T-helper 2 cell treated with Interferon-gamma antibody and Interleukin-4, amounts not matched to agents 5 μg/mL and 100 μg/mL, for 36 hours (primary cell): ENCODE data around the gene PIRT.

Source experiments
- DNase-seq: peaks from one replicate; pipeline ENCODE4 v3.0.0; 2021; ENCODE audit warnings: low spot score
- H3K27ac Mint-ChIP-seq: one replicate; pipeline ENCODE4 v1.8.0; 2021; ENCODE audit warnings: mild to moderate bottlenecking, mixed read lengths
- H3K27me3 Mint-ChIP-seq: one replicate; pipeline ENCODE4 v1.8.0; 2021; ENCODE audit warnings: low read depth, mixed read lengths
- H3K36me3 Mint-ChIP-seq: one replicate; pipeline ENCODE4 v1.8.0; 2021; ENCODE audit warnings: low read depth, mixed read lengths
- H3K4me1 Mint-ChIP-seq: one replicate; pipeline ENCODE4 v1.8.0; 2021; ENCODE audit warnings: low read depth, mixed read lengths
- H3K4me3 Mint-ChIP-seq: one replicate; pipeline ENCODE4 v1.8.0; 2022; ENCODE audit warnings: mild to moderate bottlenecking, moderate library complexity, mixed read lengths
- H3K9me3 Mint-ChIP-seq: one replicate; pipeline ENCODE4 v1.8.0; 2021; ENCODE audit warnings: mixed read lengths

Gene PIRT

GRCh38 chr17:10806545-10807262 lies 31.2 kb downstream of the PIRT start:
- no peak overlapping the region for H3K27ac Mint-ChIP-seq
- no peaks in the 10 kb centered on the region for H3K9me3 Mint-ChIP-seq
- H3K4me1 Mint-ChIP-seq: no peaks in the 10 kb centered on the region
- no peak overlapping the region for H3K4me3 Mint-ChIP-seq
- no peaks in the 10 kb centered on the region for H3K36me3 Mint-ChIP-seq
- H3K27me3 Mint-ChIP-seq: no peaks in the 10 kb centered on the region
- DNase-seq: no peak

DNA sequence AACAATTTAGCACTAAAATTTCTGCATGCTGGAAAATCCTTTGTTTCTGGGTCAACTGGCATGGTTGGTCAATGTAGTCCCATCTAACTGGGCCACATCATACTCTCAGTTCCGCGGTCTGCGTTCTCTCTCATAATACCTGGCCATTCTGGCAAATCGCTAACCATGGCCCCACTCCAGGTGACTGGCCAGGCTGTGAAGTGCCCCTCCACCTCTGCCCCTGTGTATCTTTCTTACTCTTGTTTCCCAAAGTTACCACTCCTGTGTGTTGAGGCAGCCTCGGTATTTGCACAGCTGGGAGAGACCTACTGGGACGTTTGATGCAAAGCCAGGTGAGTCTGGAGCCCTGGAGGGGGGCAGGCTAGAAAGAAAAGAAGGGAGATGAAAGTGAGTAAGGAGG lies 32.0 kb downstream of the PIRT start:
- no peaks in the 10 kb centered on the region for H3K27me3 Mint-ChIP-seq
- no peaks in the 10 kb centered on the region for H3K4me1 Mint-ChIP-seq
- no peaks in the 10 kb centered on the region for H3K9me3 Mint-ChIP-seq
- H3K4me3 Mint-ChIP-seq: no peak overlapping the region
- no peak overlapping the region for H3K27ac Mint-ChIP-seq
- no peak for DNase-seq
- H3K36me3 Mint-ChIP-seq: no peaks in the 10 kb centered on the region

- H3K27me3 Mint-ChIP-seq: no peaks in the 10 kb centered on the region
- no peak for DNase-seq
- H3K4me3 Mint-ChIP-seq: no peak overlapping the region
- H3K9me3 Mint-ChIP-seq: no peaks in the 10 kb centered on the region
- no peaks in the 10 kb centered on the region for H3K4me1 Mint-ChIP-seq
- H3K27ac Mint-ChIP-seq: no peak overlapping the region
- H3K36me3 Mint-ChIP-seq: no peaks in the 10 kb centered on the region
Measured at GRCh38 chr17:10804546-10804945, 33.3 kb downstream of the PIRT start.

GRCh38 chr17:10803830-10804475 lies 33.9 kb downstream of the PIRT start, which contains the start of gene TMEM238L:
Gene TMEM238L (minus strand): TSS chr17:10804099. CDS start chr17:10803963, 136 bp downstream.
- Mint-ChIP-seq H3K27ac (no peak within 1 kb of the TSS), H3K4me1 (no peaks in the 10 kb centered on the region), H3K27me3 (no peaks in the 10 kb centered on the region), H3K4me3 (no peak within 1 kb of the TSS), H3K36me3 (no peaks in the 10 kb centered on the region), H3K9me3 (no peaks in the 10 kb centered on the region)
- no peak for DNase-seq

DNA sequence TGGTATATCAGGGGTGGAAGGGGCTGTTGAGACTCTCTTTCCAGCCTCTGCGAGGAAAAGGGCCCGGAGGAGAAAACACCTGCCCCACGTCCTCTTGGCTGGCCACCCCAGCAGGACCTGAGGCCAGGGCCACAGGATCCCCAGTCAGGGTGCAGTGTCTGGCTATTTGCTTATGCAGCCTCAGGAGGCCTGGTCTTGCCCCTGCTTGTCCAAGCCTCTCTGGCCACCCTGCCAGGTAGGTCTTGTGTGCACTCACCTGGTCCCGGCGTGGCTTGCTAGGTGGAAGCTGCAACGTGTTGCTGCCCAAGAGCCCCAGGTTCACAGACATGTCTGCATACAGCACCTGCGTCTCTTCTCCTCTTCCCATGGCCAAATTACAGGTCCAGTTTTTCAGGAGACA lies 34.5 kb downstream of the PIRT start:
- no peak overlapping the region for H3K27ac Mint-ChIP-seq
- H3K9me3 Mint-ChIP-seq: no peaks in the 10 kb centered on the region
- no peaks in the 10 kb centered on the region for H3K36me3 Mint-ChIP-seq
- DNase-seq: no peak
- H3K4me1 Mint-ChIP-seq: no peaks in the 10 kb centered on the region
- no peak overlapping the region for H3K4me3 Mint-ChIP-seq
- H3K27me3 Mint-ChIP-seq: no peaks in the 10 kb centered on the region

- no peaks in the 10 kb centered on the region for H3K9me3 Mint-ChIP-seq
- no peak overlapping the region for H3K27ac Mint-ChIP-seq
- no peaks in the 10 kb centered on the region for H3K27me3 Mint-ChIP-seq
- H3K4me1 Mint-ChIP-seq: no peaks in the 10 kb centered on the region
- H3K4me3 Mint-ChIP-seq: no peak overlapping the region
- no peaks in the 10 kb centered on the region for H3K36me3 Mint-ChIP-seq
- no peak for DNase-seq
Measured at GRCh38 chr17:10802496-10803284, 35.2 kb downstream of the PIRT start.

- Mint-ChIP-seq H3K4me1 (no peaks in the 10 kb centered on the region), H3K36me3 (no peaks in the 10 kb centered on the region), H3K4me3 (no peak overlapping the region), H3K9me3 (no peaks in the 10 kb centered on the region), H3K27me3 (no peaks in the 10 kb centered on the region), H3K27ac (no peak overlapping the region)
- DNase-seq: no peak
Measured at GRCh38 chr17:10799407-10799806, 38.5 kb downstream of the PIRT start.

GRCh38 chr17:10798910-10799309 lies 39.0 kb downstream of the PIRT start:
- Mint-ChIP-seq H3K27ac (no peak overlapping the region), H3K4me3 (no peak overlapping the region), H3K9me3 (no peaks in the 10 kb centered on the region), H3K4me1 (no peaks in the 10 kb centered on the region), H3K27me3 (no peaks in the 10 kb centered on the region), H3K36me3 (no peaks in the 10 kb centered on the region)
- no peak for DNase-seq

DNA sequence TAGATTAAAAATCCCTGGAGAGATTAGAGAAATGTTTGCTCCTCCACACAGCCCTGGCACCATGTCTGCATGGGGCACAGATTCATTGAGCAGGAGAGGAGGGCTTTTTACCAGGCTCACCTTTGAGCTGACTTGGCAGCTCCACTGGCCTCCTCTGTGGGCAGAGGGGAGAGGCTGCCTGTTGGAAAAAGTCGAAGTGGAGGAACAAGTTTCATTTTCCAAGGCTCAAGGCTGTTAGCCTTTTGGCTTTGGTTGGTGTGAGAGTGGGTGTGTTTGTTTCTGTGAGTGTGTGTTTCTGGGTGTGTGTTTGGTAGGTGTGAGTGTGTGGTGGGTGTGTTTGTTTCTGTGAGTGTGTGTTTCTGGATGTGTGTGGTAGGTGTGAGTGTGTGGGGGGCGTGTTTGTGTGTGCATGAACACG lies 39.5 kb downstream of the PIRT start:
- H3K36me3 Mint-ChIP-seq: no peaks in the 10 kb centered on the region
- DNase-seq: no peak
- H3K4me3 Mint-ChIP-seq: no peak overlapping the region
- no peaks in the 10 kb centered on the region for H3K27me3 Mint-ChIP-seq
- H3K9me3 Mint-ChIP-seq: no peaks in the 10 kb centered on the region
- H3K4me1 Mint-ChIP-seq: no peaks in the 10 kb centered on the region
- H3K27ac Mint-ChIP-seq: no peak overlapping the region

- no peak overlapping the region for H3K4me3 Mint-ChIP-seq
- no peaks in the 10 kb centered on the region for H3K4me1 Mint-ChIP-seq
- no peak for DNase-seq
- no peaks in the 10 kb centered on the region for H3K9me3 Mint-ChIP-seq
- H3K27ac Mint-ChIP-seq: no peak overlapping the region
- H3K27me3 Mint-ChIP-seq: no peaks in the 10 kb centered on the region
- H3K36me3 Mint-ChIP-seq: no peaks in the 10 kb centered on the region
Measured at GRCh38 chr17:10797476-10798328, 40.2 kb downstream of the PIRT start.

GRCh38 chr17:10793816-10794215 lies 44.1 kb downstream of the PIRT start:
- no peaks in the 10 kb centered on the region for H3K36me3 Mint-ChIP-seq
- no peaks in the 10 kb centered on the region for H3K4me1 Mint-ChIP-seq
- H3K27ac Mint-ChIP-seq: no peak overlapping the region
- no peak for DNase-seq
- H3K9me3 Mint-ChIP-seq: no peaks in the 10 kb centered on the region
- H3K27me3 Mint-ChIP-seq: no peaks in the 10 kb centered on the region
- H3K4me3 Mint-ChIP-seq: no peak overlapping the region

DNA sequence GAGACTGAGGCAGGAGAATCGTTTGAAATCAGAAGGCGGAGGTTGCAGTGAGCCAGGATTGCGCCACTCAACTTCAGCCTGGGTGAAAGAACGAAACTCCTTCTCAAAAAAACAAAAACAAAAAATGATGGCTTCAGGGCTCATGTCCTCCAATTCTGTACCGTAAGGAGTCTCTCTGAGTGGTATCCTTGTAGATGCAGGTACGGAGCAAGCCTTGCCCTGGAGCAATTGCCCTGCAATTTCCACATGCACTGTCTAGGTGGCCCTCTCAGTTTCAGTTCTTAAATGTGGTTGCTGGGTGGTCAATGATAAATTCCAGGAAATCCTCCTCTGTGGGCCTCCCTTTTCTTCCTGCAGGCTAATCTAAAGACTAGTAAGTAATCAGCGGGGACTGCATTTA lies 44.6 kb downstream of the PIRT start:
- H3K36me3 Mint-ChIP-seq: no peaks in the 10 kb centered on the region
- no peaks in the 10 kb centered on the region for H3K4me1 Mint-ChIP-seq
- H3K27me3 Mint-ChIP-seq: no peaks in the 10 kb centered on the region
- no peaks in the 10 kb centered on the region for H3K9me3 Mint-ChIP-seq
- H3K27ac Mint-ChIP-seq: no peak overlapping the region
- DNase-seq: no peak
- no peak overlapping the region for H3K4me3 Mint-ChIP-seq

DNA sequence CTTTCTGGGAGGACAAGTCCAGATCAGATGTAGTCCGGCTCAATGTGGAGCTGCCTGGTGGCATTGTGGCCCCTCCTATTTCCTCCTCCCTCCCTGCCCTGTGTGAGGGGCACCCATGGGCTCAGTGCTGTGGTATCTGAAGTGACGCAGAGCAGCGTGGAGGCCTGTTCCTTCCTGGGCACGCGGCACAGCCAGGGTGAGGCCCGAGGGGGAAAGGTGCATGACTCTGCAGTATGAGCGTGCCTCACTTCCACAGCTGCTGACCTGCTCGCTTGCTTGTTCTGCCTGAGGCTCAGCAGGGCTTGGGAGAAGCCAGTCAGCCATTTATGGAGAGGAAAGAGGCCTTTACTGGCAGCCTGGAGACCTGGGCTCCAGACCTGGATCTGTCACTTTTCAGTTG lies 45.7 kb downstream of the PIRT start:
- DNase-seq: no peak
- no peak overlapping the region for H3K27ac Mint-ChIP-seq
- no peaks in the 10 kb centered on the region for H3K4me1 Mint-ChIP-seq

More for the DNA sequence above, 45.7 kb downstream of the PIRT start:
- no peak overlapping the region for H3K4me3 Mint-ChIP-seq
- no peaks in the 10 kb centered on the region for H3K9me3 Mint-ChIP-seq
- H3K36me3 Mint-ChIP-seq: no peaks in the 10 kb centered on the region
- H3K27me3 Mint-ChIP-seq: no peaks in the 10 kb centered on the region
